OCI-M1 (cell line): ENCODE data around the gene ATL2.
A peak's percentile ranks its signal among the peaks of the same experiment; 100 is the strongest.
"Not testable (repeated sequence)": the region's sequence is repeated elsewhere in the genome, so short reads cannot be mapped to it uniquely, and the experiment has no call there.

Experiments used
- DNase-seq: peaks from one replicate; lab custom pipeline; 2025; lab: John Stamatoyannopoulos, UW

Gene ATL2

GRCh38 chr2:38327580-38327979 lies 49.5 kb downstream of the ATL2 start:
- DNase-seq: no peak

- no peak for DNase-seq
These were observed 53.5 kb downstream of the ATL2 start for GRCh38 chr2:38323623-38324022.

- no peak for DNase-seq
These were observed 54.7 kb downstream of the ATL2 start for GRCh38 chr2:38322224-38322914.

GRCh38 chr2:38319240-38319639 lies 57.8 kb downstream of the ATL2 start:
- not testable (repeated sequence) for DNase-seq

- DNase-seq: no peak
These were observed 59.3 kb downstream of the ATL2 start for GRCh38 chr2:38317725-38318124.

- peak; percentile 74 for DNase-seq
These were observed 61.3 kb downstream of the ATL2 start for GRCh38 chr2:38315707-38316333.

GRCh38 chr2:38308821-38309220 lies 68.3 kb downstream of the ATL2 start:
- DNase-seq: no peak

GRCh38 chr2:38301969-38302702 lies 74.9 kb downstream of the ATL2 start:
- DNase-seq: no peak

- no peak for DNase-seq
These were observed 75.6 kb downstream of the ATL2 start for GRCh38 chr2:38301340-38301968.

GRCh38 chr2:38298539-38298938 lies 78.5 kb downstream of the ATL2 start:
- no peak for DNase-seq

GRCh38 chr2:38296197-38296780 lies 80.8 kb downstream of the ATL2 start:
- DNase-seq: no peak

- no peak for DNase-seq
These were observed 82.5 kb downstream of the ATL2 start for GRCh38 chr2:38294597-38294996.

GRCh38 chr2:38293152-38293865 lies 83.8 kb downstream of the ATL2 start:
- DNase-seq: no peak

GRCh38 chr2:38290332-38290731 lies 86.7 kb downstream of the ATL2 start:
- no peak for DNase-seq

GRCh38 chr2:38284971-38285370 lies 92.1 kb downstream of the ATL2 start:
- DNase-seq: no peak

- DNase-seq: no peak
These were observed 95.9 kb downstream of the ATL2 start for GRCh38 chr2:38281095-38281742.

- DNase-seq: no peak
These were observed 97.9 kb downstream of the ATL2 start for GRCh38 chr2:38279201-38279600.

- not testable (repeated sequence) for DNase-seq
These were observed 99.0 kb downstream of the ATL2 start for GRCh38 chr2:38278117-38278438.

GRCh38 chr2:38277245-38278116 lies 99.6 kb downstream of the ATL2 start:
- DNase-seq: no peak
